ENCODE results near the gene PEPD. TPM values are rescaled to one million over a fixed set of nuclear protein-coding genes. Genes with fewer than 3 reads are reported as not detected.

PEPD gene
- total RNA-seq, 1 donor from 2014 or later = 30.0 TPM

GRCh38 chr19:33463199-33463598 lies 58.4 kb downstream of the PEPD start:
- H3K27me3 ChIP-seq (ENCODE audit: low read depth) = no peaks in the 10 kb centered on the region
- intact Hi-C loops (cut with micrococcal nuclease) = no loop called here
- H3K4me1 ChIP-seq = peaks cover 20% of the 10 kb centered on the region
- H3K9me3 ChIP-seq (replicated peaks) = no peaks in the 10 kb centered on the region
- no peak overlapping the region for H3K4me3 ChIP-seq
- TF ChIP-seq, protein P1, sequence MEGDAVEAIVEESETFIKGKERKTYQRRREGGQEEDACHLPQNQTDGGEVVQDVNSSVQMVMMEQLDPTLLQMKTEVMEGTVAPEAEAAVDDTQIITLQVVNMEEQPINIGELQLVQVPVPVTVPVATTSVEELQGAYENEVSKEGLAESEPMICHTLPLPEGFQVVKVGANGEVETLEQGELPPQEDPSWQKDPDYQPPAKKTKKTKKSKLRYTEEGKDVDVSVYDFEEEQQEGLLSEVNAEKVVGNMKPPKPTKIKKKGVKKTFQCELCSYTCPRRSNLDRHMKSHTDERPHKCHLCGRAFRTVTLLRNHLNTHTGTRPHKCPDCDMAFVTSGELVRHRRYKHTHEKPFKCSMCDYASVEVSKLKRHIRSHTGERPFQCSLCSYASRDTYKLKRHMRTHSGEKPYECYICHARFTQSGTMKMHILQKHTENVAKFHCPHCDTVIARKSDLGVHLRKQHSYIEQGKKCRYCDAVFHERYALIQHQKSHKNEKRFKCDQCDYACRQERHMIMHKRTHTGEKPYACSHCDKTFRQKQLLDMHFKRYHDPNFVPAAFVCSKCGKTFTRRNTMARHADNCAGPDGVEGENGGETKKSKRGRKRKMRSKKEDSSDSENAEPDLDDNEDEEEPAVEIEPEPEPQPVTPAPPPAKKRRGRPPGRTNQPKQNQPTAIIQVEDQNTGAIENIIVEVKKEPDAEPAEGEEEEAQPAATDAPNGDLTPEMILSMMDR (IDR thresholded peaks at IDR 0.05; ENCODE audit: borderline replicate concordance) = no peak
- DNase-seq = no peak
- H3K27ac ChIP-seq (replicated peaks) = no peak overlapping the region
- H3K36me3 ChIP-seq = peaks cover 28% of the 10 kb centered on the region

GRCh38 chr19:33462112-33462791 lies 59.3 kb downstream of the PEPD start:
- Histone ChIP-seq H3K27ac (replicated peaks) (no peak overlapping the region), H3K27me3 (ENCODE audit: low read depth) (no peaks in the 10 kb centered on the region), H3K4me1 (peaks cover 20% of the 10 kb centered on the region), H3K36me3 (peaks cover 28% of the 10 kb centered on the region), H3K9me3 (replicated peaks) (no peaks in the 10 kb centered on the region), H3K4me3 (no peak overlapping the region)
- TF ChIP-seq, protein P1 (IDR thresholded peaks at IDR 0.05; ENCODE audit: borderline replicate concordance) = no peak
- intact Hi-C loops (cut with micrococcal nuclease) = no loop called here
- DNase-seq = no peak

GRCh38 chr19:33461256-33462111 lies 60.1 kb downstream of the PEPD start:
- Histone ChIP-seq H3K4me3 (no peak overlapping the region), H3K36me3 (peaks cover 28% of the 10 kb centered on the region), H3K4me1 (peaks cover 18% of the 10 kb centered on the region), H3K27ac (replicated peaks) (no peak overlapping the region), H3K9me3 (replicated peaks) (no peaks in the 10 kb centered on the region), H3K27me3 (ENCODE audit: low read depth) (no peaks in the 10 kb centered on the region)
- DNase-seq = no peak
- TF ChIP-seq, protein P1 (IDR thresholded peaks at IDR 0.05; ENCODE audit: borderline replicate concordance) = no peak
- intact Hi-C loops (cut with micrococcal nuclease) = no loop called here

DNA sequence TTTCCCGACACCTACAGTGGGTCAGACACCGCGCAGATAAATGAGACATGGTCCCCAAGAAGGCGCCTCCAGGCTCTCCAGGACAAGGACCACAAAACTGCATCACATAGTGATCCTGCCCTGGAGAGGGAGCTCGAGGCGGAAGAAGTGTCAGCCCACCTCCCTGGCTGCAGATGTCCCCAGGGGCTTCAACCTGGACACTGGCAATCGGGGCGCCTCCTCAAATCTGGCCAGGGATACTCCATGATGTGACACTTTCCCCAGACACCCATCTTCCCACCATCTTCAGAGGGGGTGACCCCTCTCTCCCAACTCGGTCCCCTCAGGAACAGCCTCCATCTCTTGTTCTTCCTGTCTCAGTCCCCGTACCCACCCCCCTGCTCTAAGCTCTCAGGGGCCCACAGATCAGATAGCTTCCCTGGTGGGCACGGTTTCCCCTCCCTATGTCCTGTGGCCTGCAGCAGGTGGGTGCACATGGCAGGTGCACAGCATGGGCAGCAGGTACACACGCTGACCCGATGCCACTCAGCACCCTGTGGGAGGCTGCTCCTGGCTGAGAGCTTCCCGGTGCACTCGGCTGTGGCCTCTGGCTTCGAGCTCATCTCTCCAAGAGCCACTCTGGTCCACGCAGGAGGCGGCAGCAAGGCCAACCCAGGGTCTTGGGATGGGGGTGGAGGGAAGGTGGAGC lies 61.2 kb downstream of the PEPD start:
- Histone ChIP-seq H3K36me3 (peaks cover 28% of the 10 kb centered on the region), H3K27ac (replicated peaks) (no peak overlapping the region), H3K4me1 (peaks cover 7% of the 10 kb centered on the region), H3K4me3 (no peak overlapping the region), H3K27me3 (ENCODE audit: low read depth) (no peaks in the 10 kb centered on the region), H3K9me3 (replicated peaks) (no peaks in the 10 kb centered on the region)
- intact Hi-C loops (cut with micrococcal nuclease) = no loop called here
- TF ChIP-seq, protein P1 (IDR thresholded peaks at IDR 0.05; ENCODE audit: borderline replicate concordance) = no peak
- DNase-seq = no peak

- Histone ChIP-seq H3K4me1 (no peaks in the 10 kb centered on the region), H3K4me3 (no peak overlapping the region), H3K36me3 (peaks cover 28% of the 10 kb centered on the region), H3K9me3 (replicated peaks) (no peaks in the 10 kb centered on the region), H3K27ac (replicated peaks) (no peak overlapping the region), H3K27me3 (ENCODE audit: low read depth) (no peaks in the 10 kb centered on the region)
- no peak for DNase-seq
- TF ChIP-seq, protein P1 (IDR thresholded peaks at IDR 0.05; ENCODE audit: borderline replicate concordance) = no peak
- intact Hi-C loops (cut with micrococcal nuclease) = no loop called here
These were observed 62.1 kb downstream of the PEPD start for GRCh38 chr19:33459222-33460090.

Measured in left ventricle myocardium inferior (tissue), 1 donor.